Stimulated activated CD8-positive, alpha-beta memory T cell treated with anti-CD3 and anti-CD28 coated beads, Interleukin-7, amount 100 ng/mL, for 24 hours (primary cell): Measurements from ENCODE around the gene SCAF4.
"Not testable (repeated sequence)": the region's sequence is repeated elsewhere in the genome, so short reads cannot be mapped to it uniquely, and the experiment has no call there.

Experiments
- DNase-seq: peaks from one replicate; pipeline ENCODE4 v3.0.0-alpha.2; 2020; ENCODE audit warnings: low read depth

The SCAF4 gene

DNA sequence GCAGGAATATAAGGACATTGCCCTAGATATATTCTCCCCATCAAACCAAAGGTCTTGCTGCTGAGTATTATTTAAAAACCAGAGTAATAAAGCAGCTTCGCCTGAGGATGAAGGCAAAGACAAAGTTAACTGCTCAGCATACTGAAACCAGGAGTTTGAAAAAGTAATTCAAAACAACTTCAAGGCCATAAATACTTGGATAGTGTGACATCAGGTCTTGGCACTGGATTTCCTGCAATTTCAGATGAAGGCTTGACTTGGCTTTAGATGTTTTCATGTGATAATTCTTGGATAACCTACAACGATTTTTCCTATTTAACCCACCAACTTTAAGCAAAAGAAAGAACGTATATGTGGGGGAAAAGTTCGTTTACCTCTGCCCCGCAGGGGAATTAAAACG lies 61.8 kb downstream of the SCAF4 start:
- no peak for DNase-seq

DNA sequence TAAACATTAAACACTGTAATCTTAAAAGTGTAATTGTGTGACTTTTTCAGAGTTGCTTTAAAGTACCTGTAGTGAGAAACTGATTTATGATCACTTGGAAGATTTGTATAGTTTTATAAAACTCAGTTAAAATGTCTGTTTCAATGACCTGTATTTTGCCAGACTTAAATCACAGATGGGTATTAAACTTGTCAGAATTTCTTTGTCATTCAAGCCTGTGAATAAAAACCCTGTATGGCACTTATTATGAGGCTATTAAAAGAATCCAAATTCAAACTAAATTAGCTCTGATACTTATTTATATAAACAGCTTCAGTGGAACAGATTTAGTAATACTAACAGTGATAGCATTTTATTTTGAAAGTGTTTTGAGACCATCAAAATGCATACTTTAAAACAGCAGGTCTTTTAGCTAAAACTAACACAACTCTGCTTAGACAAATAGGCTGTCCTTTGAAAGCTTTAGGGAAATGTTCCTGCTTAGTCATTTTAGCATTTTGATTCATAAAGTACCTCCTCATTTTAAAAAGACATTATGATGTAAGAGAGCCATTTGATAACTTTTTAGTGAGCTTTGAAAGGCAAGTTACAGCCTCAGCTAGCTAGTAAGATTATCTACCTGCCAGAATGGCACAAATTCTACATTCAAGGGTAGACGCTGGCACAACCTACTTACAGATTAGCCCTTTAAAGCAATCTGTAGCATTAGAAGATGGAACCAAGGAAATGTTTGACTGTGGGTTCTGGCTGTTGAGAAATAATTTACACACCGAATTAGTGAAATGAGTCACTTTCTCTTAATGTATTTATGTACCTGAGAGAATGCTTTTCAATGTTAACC lies 63.0 kb downstream of the SCAF4 start:
- DNase-seq = no peak

DNA sequence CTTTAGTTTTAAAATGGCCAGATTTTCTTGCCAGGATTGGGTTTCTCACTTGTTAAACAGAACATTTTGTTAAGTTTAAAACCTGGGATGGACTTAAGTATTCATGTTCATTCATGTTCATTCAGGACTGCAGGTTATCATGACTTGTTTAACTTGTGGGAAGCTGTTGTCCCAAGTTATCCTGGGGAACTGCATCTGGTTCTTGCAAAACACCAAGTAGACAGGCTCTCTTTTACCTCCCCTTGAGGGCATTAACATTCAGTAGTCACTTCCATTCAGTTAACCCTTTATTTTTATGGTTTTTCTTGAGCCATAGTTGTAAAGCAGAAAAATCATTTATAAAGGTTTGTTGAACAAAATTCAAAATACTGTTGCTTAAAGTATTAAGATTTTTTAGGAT lies 64.3 kb downstream of the SCAF4 start:
- no peak for DNase-seq

- no peak for DNase-seq
Observed at GRCh38 chr21:31667132-31667531, 64.8 kb downstream of the SCAF4 start.

- no peak for DNase-seq
Observed at GRCh38 chr21:31666445-31667010, 65.4 kb downstream of the SCAF4 start.

- not testable (repeated sequence) for DNase-seq
Observed at GRCh38 chr21:31665869-31666268, 66.0 kb downstream of the SCAF4 start.

DNA sequence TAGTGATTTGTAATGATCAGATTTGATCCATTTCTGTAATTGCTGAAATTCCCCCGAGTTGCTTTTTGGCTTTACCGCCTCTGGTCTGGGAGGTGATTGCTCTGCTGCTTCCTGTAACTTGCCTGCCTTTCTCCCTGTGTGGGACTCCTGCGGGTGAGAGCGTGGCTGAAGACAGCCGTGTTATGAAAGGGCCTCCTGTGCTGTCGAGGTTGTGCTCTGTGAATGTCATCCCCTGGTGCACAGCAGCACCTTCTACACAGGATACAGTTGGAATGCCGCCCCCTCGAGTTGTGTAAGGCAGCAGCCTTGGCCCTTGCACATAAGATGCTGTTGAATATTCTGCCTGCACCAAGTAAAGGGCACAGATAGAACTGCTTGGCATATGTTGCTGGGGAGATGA lies 66.5 kb downstream of the SCAF4 start:
- DNase-seq = no peak

DNA sequence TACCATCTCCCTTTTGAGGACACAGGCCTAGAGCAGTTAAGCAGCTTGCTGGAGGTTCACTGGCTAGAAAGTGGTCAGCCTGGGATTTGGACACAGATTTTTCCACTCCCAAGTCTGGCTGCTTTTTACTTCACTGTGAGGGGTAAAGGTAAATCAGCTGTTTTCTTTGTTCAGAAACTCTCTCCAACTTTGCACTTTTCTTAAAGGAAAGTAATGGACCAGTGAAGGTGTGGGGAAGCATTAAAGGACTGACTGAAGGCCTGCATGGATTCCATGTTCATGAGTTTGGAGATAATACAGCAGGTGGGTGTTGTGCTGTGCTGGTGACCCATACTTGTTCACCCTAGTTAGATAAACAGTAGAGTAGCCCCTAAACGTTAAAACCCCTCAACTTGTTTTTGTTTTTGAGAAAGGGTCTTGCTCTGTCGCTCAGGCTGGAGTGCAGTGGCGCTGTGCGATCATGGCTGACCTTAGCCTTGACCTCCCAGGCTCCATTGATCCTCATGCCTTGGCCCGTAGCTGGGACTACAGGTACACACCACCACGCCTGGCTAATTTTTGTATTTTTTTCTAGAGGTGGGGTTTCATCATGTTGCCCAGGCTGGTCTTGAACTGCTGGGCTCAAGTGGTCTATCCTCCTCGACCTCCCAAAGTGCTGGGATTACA lies 68.2 kb downstream of the SCAF4 start:
- no peak for DNase-seq

DNA sequence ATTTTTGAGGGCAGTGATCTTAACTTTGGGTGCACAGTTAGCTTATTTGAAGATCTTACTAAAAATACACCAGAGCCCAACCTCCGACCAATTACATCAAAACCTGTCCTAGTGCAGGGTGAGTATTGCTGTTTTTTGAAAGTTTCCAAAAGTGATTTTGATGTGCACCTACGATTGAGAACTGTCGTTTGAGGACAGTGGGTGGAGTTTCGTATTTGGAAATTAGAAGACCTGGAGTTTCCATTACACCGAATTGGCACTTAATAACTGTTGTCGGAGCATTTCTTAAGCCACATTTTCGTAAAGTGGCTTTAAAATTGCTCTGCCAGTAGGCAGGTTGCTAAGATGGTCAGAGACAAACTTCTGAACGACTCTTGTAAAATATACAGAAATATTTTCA lies 71.3 kb downstream of the SCAF4 start:
- no peak for DNase-seq

- DNase-seq = no peak
Observed at GRCh38 chr21:31660259-31660565, 71.7 kb downstream of the SCAF4 start.

DNA sequence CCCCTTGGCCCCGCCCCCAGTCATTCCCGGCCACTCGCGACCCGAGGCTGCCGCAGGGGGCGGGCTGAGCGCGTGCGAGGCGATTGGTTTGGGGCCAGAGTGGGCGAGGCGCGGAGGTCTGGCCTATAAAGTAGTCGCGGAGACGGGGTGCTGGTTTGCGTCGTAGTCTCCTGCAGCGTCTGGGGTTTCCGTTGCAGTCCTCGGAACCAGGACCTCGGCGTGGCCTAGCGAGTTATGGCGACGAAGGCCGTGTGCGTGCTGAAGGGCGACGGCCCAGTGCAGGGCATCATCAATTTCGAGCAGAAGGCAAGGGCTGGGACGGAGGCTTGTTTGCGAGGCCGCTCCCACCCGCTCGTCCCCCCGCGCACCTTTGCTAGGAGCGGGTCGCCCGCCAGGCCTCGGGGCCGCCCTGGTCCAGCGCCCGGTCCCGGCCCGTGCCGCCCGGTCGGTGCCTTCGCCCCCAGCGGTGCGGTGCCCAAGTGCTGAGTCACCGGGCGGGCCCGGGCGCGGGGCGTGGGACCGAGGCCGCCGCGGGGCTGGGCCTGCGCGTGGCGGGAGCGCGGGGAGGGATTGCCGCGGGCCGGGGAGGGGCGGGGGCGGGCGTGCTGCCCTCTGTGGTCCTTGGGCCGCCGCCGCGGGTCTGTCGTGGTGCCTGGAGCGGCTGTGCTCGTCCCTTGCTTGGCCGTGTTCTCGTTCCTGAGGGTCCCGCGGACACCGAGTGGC lies 72.2 kb downstream of the SCAF4 start, which contains the start of gene SOD1:
Gene SOD1, plus strand, starts transcription at position 158 of the 723 bp plus-strand sequence. Its CDS starts 77 bp downstream, at position 235.
- peak; percentile 86 for DNase-seq

GRCh38 chr21:31659286-31659535 lies 72.7 kb downstream of the SCAF4 start:
- no peak for DNase-seq

DNA sequence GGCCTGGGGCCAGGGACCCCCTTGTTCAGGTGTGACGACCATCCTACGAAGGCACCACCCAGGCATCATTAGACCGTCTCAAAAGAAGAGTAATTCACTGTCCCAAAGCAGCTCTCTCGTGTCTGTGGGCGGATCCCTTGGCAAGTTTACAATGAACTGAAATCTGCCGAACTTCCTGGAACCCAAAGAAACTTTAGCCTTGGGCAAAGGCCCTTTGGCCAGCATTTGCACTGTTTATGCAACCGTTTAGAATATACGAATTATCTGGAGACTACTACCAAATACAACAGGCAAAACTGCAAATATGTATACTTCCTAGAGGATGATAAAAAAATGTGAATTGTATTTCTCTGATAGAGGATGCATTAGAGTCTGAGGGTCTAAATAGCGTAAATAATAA lies 73.9 kb downstream of the SCAF4 start:
- no peak for DNase-seq

DNA sequence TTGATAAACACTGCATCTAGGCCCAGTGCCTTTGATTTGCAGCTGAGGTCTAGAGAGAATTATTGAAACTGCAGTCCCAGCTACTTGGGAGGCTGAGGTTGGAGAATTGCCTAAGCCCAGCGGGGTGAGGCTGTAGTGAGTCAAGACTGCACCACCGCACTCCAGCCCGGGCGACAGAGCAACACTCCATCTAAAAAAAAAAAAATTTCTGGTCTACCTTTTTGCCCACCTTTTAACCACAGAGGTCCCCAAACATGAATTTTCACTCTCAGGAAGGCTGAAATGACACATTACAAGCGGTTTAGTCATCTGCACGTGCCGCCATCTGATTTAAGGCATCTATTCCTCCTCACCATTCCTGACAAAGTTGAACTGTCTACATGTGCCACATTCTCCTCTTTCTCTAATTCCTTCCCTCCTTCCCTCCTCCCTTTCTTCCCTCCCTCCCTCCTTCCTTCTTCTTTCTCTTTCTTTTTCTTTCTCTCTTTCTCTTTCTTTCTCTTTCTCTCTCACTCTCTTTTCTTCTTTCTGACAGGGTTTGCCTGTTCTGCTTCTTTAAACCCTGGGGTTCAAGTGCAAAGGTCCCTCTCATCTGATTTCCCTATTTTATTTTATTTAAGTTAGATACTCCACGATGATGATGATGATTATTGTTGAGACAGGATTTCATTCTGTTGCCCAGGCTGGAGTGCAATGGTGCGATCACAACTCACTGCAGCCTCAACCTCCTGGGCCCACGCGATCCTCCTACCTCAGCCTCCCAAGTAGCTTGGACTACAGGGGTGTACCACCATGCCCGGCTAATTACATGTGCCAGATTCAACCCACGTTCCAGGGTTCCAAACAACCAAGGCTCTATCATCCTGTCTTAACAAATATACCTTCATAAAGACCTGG lies 75.5 kb downstream of the SCAF4 start:
- DNase-seq = peak; percentile 31

DNA sequence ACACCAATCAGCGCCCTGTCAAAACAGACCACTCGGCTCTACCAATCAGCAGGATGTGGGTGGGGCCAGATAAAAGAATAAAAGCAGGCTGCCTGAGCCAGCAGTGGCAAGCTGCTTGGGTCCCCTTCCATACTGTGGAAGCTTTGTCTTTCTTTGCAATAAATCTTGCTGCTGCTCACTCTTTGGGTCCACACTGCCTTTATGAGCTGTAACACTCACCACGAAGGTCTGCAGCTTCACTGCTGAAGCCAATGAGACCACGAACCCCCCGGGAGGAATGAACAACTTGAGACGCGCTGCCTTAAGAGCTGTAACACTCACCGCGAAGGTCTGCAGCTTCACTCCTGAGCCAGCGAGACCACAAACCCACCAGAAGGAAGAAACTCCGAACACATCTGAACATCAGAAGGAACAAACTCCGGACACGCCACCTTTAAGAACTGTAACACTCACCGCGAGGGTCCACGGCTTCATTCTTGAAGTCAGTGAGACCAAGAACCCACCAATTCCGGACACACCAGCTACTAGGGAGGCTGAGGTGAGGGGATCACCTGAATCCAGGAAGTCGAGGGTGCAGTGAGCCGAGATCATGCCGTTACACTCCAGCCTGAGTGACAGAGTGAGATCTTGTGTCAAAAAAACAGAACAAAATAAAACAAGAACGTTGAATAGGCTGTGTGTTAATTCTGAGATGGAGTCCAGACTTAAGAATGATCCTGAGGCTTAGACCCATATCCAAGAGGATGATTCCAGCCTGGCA lies 76.9 kb downstream of the SCAF4 start:
- DNase-seq = not testable (repeated sequence)

DNA sequence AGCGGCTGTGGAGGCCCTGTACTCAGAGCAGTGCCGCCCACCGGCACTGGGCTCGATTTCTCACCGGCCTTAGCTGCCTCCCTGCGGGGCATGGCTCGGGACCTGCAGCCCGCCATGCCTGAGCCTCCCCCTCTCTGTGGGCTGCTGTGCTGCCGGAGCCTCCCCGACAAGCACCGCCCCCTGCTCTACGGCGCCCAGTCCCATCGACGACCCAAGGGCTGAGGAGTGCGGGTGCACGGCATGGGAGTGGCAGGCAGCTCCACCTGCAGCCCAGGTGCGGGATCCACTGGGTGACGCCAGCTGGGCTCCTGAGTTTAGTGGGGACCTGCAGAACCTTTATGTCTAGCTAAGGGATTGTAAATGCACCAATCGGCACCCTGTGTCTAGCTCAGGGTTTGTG lies 77.6 kb downstream of the SCAF4 start:
- DNase-seq = no peak

DNA sequence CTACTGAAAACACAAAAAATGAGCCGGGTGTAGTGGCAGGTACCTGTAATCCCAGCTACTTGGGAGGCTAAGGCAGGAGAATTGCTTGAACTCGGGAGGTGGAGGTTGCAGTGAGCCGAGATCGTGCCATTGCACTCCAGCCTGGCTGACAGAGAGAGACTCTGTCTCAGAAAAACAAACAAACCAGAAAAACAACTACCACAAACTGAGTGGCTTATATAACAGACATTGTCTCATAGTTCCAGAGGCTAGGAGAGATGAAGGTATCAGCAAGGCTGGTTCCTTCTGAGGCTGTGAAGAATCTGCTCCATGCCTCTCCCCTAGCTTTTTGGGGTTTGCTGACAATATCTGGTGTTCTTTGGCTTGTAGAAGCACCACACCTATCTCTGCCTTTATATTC lies 80.4 kb downstream of the SCAF4 start:
- DNase-seq = not testable (repeated sequence)

DNA sequence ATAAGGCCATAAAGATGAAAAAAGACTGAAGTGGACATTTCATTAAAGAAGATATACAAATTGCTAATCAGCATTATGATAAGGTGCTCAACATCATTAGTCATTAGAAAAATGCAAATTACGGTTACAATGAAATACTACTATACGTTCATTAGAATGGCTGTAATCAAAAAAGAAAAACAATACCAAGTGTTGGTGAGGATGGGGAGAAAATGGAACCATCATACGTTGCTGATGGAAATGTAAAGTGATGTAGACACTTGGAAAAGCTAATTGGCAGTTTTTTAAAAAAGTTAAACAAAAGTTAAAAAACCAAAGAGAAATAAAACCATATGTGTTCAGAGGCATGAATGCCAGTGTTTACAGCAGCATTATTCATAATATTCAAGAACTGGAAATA lies 81.0 kb downstream of the SCAF4 start:
- no peak for DNase-seq

- DNase-seq = no peak
Observed at GRCh38 chr21:31647650-31648049, 84.3 kb downstream of the SCAF4 start.

DNA sequence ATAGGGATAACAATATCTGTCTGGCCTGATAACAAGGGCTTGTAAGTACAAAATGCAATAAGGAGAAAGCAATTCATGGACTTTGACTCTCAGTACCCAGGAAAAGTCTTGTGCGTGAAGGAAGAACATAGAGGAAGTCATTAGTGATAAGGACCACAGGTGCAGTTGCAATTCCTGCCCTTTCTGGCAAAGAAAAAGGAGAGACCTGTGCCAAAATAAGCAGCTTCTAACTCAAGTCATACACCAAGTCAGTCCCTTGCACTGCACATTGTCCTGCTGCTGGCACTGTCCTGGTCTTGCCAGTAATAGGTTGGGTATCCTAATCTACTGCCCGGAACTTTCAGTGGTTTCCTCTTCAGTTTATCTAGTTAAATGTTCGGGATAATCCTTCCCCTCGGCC lies 87.3 kb downstream of the SCAF4 start:
- no peak for DNase-seq

GRCh38 chr21:31641416-31641922 lies 90.4 kb downstream of the SCAF4 start:
- DNase-seq = no peak
